GM18870 (cell line): Measurements from ENCODE around the gene SETD1B.

Experiments used
- ATAC-seq: cut with Tn5 transposase; IDR thresholded peaks from one replicate; pipeline ENCODE4 v1.9.1; 2021; ENCODE audit warnings: moderate library complexity; ENCODE audit not compliant: unreplicated experiment

Gene SETD1B

GRCh38 chr12:121795034-121795968 is 8.5 kb upstream of the SETD1B start:
- ATAC-seq = no peak

GRCh38 chr12:121796855-121797751 is 6.7 kb upstream of the SETD1B start:
- ATAC-seq = no peak

- ATAC-seq = no peak
These were observed 5.6 kb upstream of the SETD1B start for GRCh38 chr12:121797937-121798786.

GRCh38 chr12:121798787-121799155 is 5.0 kb upstream of the SETD1B start:
- ATAC-seq = no peak

- no peak for ATAC-seq
These were observed 4.5 kb upstream of the SETD1B start for GRCh38 chr12:121799156-121799841.

- ATAC-seq = no peak
These were observed 3.7 kb upstream of the SETD1B start for GRCh38 chr12:121799842-121800693.

GRCh38 chr12:121800694-121801594 is 2.9 kb upstream of the SETD1B start:
- no peak for ATAC-seq

GRCh38 chr12:121801595-121802484 is 2.0 kb upstream of the SETD1B start:
- no peak for ATAC-seq

- ATAC-seq = no peak
These were observed 1.3 kb upstream of the SETD1B start for GRCh38 chr12:121802485-121802842.

GRCh38 chr12:121802843-121803698 is 738 bp upstream of the SETD1B start:
- ATAC-seq = peak; percentile 64

GRCh38 chr12:121804417-121805111 is 755 bp downstream of the SETD1B start:
- ATAC-seq = no peak

- ATAC-seq = no peak
These were observed 1.6 kb downstream of the SETD1B start for GRCh38 chr12:121805171-121806008.

- ATAC-seq = no peak
These were observed 2.3 kb downstream of the SETD1B start for GRCh38 chr12:121806009-121806545.

GRCh38 chr12:121806546-121807423 is 3.0 kb downstream of the SETD1B start:
- ATAC-seq = no peak
